ENCODE results near the gene STK17B. TPM values are rescaled to one million over a fixed set of nuclear protein-coding genes. Genes with fewer than 3 reads are reported as not detected.

STK17B gene
- total and polyA plus RNA-seq, 2 of the 8 experiments (the other 6 are each of a cell fraction or from before 2014, with no cell fraction given), result 1.8 to 10.5 TPM

- Histone ChIP-seq H3K4ac (replicated peaks; ENCODE audit: insufficient read length, low read depth, low read length) (no peak overlapping the region), H3K56ac (replicated peaks; ENCODE audit: insufficient read length, low read depth, low read length) (no peak overlapping the region), H3K14ac (ENCODE audit: insufficient read length) (no peak overlapping the region), H4K8ac (ENCODE audit: extremely low read depth, insufficient read depth, low read length) (no peak overlapping the region), H2BK5ac (ENCODE audit: low read depth, low read length) (no peak overlapping the region), H4K5ac (ENCODE audit: insufficient read length, low read depth, low read length) (no peak overlapping the region), H2BK15ac (ENCODE audit: low read length) (no peak overlapping the region), H3K27ac (ENCODE audit: low read depth, low read length) (no peak overlapping the region), H3K4me2 (ENCODE audit: insufficient read depth in 1 of 2, low read depth in 2 of 2, low read length in 2 of 2) (no peak overlapping the region), H3K36me3 (ENCODE audit: control insufficient read depth in 2 of 4, insufficient read depth in 4 of 4, low read length in 3 of 4) (peaks cover 0 to 18% (median 2%) of the 10 kb centered on the region in 4 experiments; a peak in 3 of 8 replicates), H3K9ac (replicated peaks in 1 of 4; ENCODE audit: extremely low read depth in 1 of 4, low read depth in 3 of 4, low read length in 3 of 4) (no peak overlapping the region), H3K79me2 (ENCODE audit: control insufficient read depth in 1 of 2, insufficient read depth in 2 of 2, low read length in 2 of 2) (no peaks in the 10 kb centered on the region), H3K27me3 (replicated peaks in 1 of 4; ENCODE audit: control insufficient read depth in 3 of 4, extremely low read depth in 1 of 4, insufficient read depth in 3 of 4, low read length in 3 of 4) (no peaks in the 10 kb centered on the region), H2AK5ac (ENCODE audit: low read depth, low read length) (no peak overlapping the region), H2BK12ac (ENCODE audit: low read depth, low read length) (no peak overlapping the region), H2BK120ac (replicated peaks; ENCODE audit: low read depth, low read length) (no peak overlapping the region), H3K23ac (ENCODE audit: insufficient read length) (no peak overlapping the region), H4K91ac (replicated peaks; ENCODE audit: insufficient read length, low read length) (no peak overlapping the region), H3K79me1 (ENCODE audit: low read depth, low read length) (no peaks in the 10 kb centered on the region), H3K23me2 (ENCODE audit: low read depth, low read length) (no peaks in the 10 kb centered on the region), H4K20me1 (replicated peaks in 1 of 2; ENCODE audit: control insufficient read depth in 1 of 2, insufficient read depth in 2 of 2, low read length in 2 of 2) (no peaks in the 10 kb centered on the region), H2AFZ (ENCODE audit: low read length) (no peak overlapping the region), H3K9me3 (ENCODE audit: insufficient read depth in 2 of 2, low read depth in 1 of 2, low read length in 1 of 2) (no peaks in the 10 kb centered on the region), H2BK20ac (ENCODE audit: low read length) (no peak overlapping the region), H3K18ac (ENCODE audit: extremely low read depth, low read length) (no peak overlapping the region), H3K4me1 (replicated peaks in 1 of 4; ENCODE audit: control insufficient read depth in 3 of 4, insufficient read depth in 4 of 4, low read length in 3 of 4) (no peaks in the 10 kb centered on the region), H3K4me3 (ENCODE audit: extremely low read depth in 1 of 4, insufficient read depth in 2 of 4, low read depth in 3 of 4, low read length in 4 of 4) (no peak overlapping the region)
- POLR2A ChIA-PET (ENCODE audit: partially characterized antibody), result no interaction called here
- TF ChIP-seq ATF3 (IDR thresholded peaks at IDR 0.05; ENCODE audit: insufficient read depth, low read depth, low read length), result no peak
- TF ChIP-seq EP300 (IDR thresholded peaks at IDR 0.05; ENCODE audit: borderline replicate concordance in 1 of 2, low read depth in 2 of 2, low read length in 2 of 2), result no peak
- TF ChIP-seq ASH2L (IDR thresholded peaks at IDR 0.05; ENCODE audit: low read length), result no peak
- no peak for TF ChIP-seq MAX (IDR thresholded peaks at IDR 0.05)
- TF ChIP-seq BACH1 (IDR thresholded peaks at IDR 0.05; ENCODE audit: low read length), result no peak
- TF ChIP-seq JUN (IDR thresholded peaks at IDR 0.05; ENCODE audit: low read depth, low read length), result no peak
- TF ChIP-seq CEBPB (IDR thresholded peaks at IDR 0.05; ENCODE audit: low read depth, low read length), result no peak
- no peak for TF ChIP-seq NRF1 (IDR thresholded peaks at IDR 0.05; ENCODE audit: low read depth, low read length)
- 87% methylated on average over 2 of the region's 2 CpGs; no CpG with 5 or more reads in 1 of the 2 experiments for WGBS, 2 experiments (ENCODE audit: extremely low coverage in 1 of 2, insufficient coverage in 1 of 2, insufficient read length in 1 of 2, insufficient replicate concordance in 2 of 2, low coverage in 1 of 2, low lambda C conversion rate in 2 of 2, missing lambda C conversion rate in 1 of 2)
- CTCF ChIA-PET (ENCODE audit: partially characterized antibody), result interaction anchor here (2.2 kb wide), 1 partner anchor 12 kb away, joined by 9 read pairs; no protein-coding TSS in a partner anchor
- DNase-seq (ENCODE audit: low read depth in 1 of 2, low spot score in 2 of 2), result no peak
- no peak for FAIRE-seq
Measured at GRCh38 chr2:196145256-196145655, 26.1 kb downstream of the STK17B start.

Measured in H1 (cell line).